ENCODE results near the gene FCF1.

DNA sequence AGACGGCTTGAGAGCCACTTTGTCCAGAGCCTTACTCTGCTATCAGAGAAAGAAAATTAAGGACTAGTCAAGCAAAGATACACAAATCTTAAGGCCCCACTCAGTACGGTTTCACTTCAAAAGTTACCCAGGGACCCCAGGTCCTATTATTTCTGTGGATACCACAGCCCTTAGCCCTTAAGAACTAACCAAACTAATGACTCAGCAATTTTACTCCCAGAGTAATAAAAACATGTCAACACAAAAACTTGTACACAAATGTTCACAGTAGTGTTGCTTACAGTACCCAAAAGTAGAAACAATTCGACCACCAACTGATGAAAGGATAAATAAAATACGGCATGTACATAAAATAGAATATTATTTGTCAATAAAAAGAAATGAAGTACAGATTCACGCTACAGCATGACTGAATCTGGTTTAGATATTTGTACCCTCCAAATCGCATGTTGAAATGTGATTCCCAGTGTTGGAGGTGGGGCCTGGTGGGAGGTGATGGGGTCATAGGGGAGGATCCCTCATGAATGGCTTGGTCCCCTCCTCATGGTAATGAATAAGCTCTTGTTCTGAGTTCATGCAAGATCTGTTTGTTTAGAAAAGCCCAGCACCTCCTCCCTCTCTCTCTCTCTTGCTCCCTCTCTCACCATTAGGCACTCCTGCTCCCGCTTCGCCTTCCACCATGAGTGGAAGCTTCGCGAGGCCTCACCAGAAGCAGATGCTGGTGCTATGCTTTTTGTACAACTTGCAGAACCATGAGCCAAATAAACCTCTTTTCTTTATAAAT, 30.6 kb upstream of the FCF1 start:
- TF ChIP-seq, protein P1, sequence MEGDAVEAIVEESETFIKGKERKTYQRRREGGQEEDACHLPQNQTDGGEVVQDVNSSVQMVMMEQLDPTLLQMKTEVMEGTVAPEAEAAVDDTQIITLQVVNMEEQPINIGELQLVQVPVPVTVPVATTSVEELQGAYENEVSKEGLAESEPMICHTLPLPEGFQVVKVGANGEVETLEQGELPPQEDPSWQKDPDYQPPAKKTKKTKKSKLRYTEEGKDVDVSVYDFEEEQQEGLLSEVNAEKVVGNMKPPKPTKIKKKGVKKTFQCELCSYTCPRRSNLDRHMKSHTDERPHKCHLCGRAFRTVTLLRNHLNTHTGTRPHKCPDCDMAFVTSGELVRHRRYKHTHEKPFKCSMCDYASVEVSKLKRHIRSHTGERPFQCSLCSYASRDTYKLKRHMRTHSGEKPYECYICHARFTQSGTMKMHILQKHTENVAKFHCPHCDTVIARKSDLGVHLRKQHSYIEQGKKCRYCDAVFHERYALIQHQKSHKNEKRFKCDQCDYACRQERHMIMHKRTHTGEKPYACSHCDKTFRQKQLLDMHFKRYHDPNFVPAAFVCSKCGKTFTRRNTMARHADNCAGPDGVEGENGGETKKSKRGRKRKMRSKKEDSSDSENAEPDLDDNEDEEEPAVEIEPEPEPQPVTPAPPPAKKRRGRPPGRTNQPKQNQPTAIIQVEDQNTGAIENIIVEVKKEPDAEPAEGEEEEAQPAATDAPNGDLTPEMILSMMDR (IDR thresholded peaks at IDR 0.05) = no peak
- no peak for TF ChIP-seq POLR2A (IDR thresholded peaks at IDR 0.05)
